Stimulated activated naive CD8-positive, alpha-beta T cell treated with anti-CD3 and anti-CD28 coated beads, Interleukin-15, amount 100 ng/mL, for 72 hours (primary cell): Measurements from ENCODE around the gene GBP3.
"Not testable (repeated sequence)": the region's sequence is repeated elsewhere in the genome, so short reads cannot be mapped to it uniquely, and the experiment has no call there.

Experiments
- ATAC-seq: fragments of 150-1000 bp; cut with Tn5 transposase; 2 replicates; pipeline ENCODE4 v1.10.0; 2021; ENCODE audit warnings: mild to moderate bottlenecking, moderate library complexity
- DNase-seq, 2 donors: peaks; one replicate each; pipeline ENCODE4 v3.0.0; 2021 to 2022
- H3K27ac Mint-ChIP-seq, 2 donors: one replicate each; pipeline ENCODE4 v1.8.0; 2022; ENCODE audit warnings: mild to moderate bottlenecking in 2 of 2, mixed read lengths in 2 of 2, moderate library complexity in 2 of 2
- H3K27me3 Mint-ChIP-seq: one replicate; pipeline ENCODE4 v1.8.0; 2022; ENCODE audit warnings: mixed read lengths
- H3K4me1 Mint-ChIP-seq: one replicate; pipeline ENCODE4 v1.8.0; 2022; ENCODE audit warnings: mild to moderate bottlenecking, mixed read lengths
- H3K4me3 Mint-ChIP-seq, 2 donors: one replicate each; pipeline ENCODE4 v1.8.0; 2022; ENCODE audit warnings: mild to moderate bottlenecking in 2 of 2, mixed read lengths in 2 of 2, moderate library complexity in 1 of 2
- H3K9me3 Mint-ChIP-seq, 2 donors: one replicate each; pipeline ENCODE4 v1.8.0; 2022; ENCODE audit warnings: mixed read lengths in 2 of 2

GBP3 gene

GRCh38 chr1:89022167-89022959 lies at the start of gene GBP3:
Gene GBP3 (minus strand): TSS chr1:89022866. CDS start chr1:89020721, 2,145 bp downstream.
- peak; percentile 91 for ATAC-seq

GRCh38 chr1:89070509-89070908 lies 47.8 kb upstream of the GBP3 start:
- H3K4me3 Mint-ChIP-seq = peak overlapping the region; percentile 73 to 87
- peak overlapping the region; percentile 95 to 96 for H3K27ac Mint-ChIP-seq
- DNase-seq (no peak), ATAC-seq (peak; percentile 54)
- peaks cover 33% of the 10 kb centered on the region for H3K4me1 Mint-ChIP-seq
- no peaks in the 10 kb centered on the region for H3K27me3 Mint-ChIP-seq
- H3K9me3 Mint-ChIP-seq = peaks cover 26 to 30% of the 10 kb centered on the region in 2 donors

More at GRCh38 chr1:89022167-89022959, at the start of gene GBP3:
- Mint-ChIP-seq H3K27ac (peak within 1 kb of the TSS; percentile 93 to 96), H3K27me3 (no peaks in the 10 kb centered on the region), H3K4me3 (peak within 1 kb of the TSS; percentile 85 to 89), H3K9me3 (peaks cover 16 to 20% of the 10 kb centered on the region in 2 donors), H3K4me1 (peaks cover 54% of the 10 kb centered on the region)
- no peak for DNase-seq

- ATAC-seq = no peak
- DNase-seq = no peak
- Mint-ChIP-seq H3K4me1 (peaks cover 33% of the 10 kb centered on the region), H3K27me3 (no peaks in the 10 kb centered on the region), H3K4me3 (peak overlapping the region; percentile 73 to 87), H3K27ac (peak overlapping the region; percentile 95 to 96), H3K9me3 (peaks cover 23 to 28% of the 10 kb centered on the region in 2 donors)
These were observed 47.3 kb upstream of the GBP3 start for GRCh38 chr1:89069951-89070350.

GRCh38 chr1:89068291-89068690 lies 45.6 kb upstream of the GBP3 start:
- Mint-ChIP-seq H3K27me3 (no peaks in the 10 kb centered on the region), H3K9me3 (peaks cover 9 to 11% of the 10 kb centered on the region in 2 donors), H3K4me3 (peak overlapping the region in 1 of 2 donors; percentile 3), H3K27ac (peak overlapping the region; percentile 5 to 64), H3K4me1 (peaks cover 35% of the 10 kb centered on the region)
- no peak for DNase-seq
- ATAC-seq = no peak

GRCh38 chr1:89065079-89065868 lies 42.6 kb upstream of the GBP3 start, which contains the start of gene GBP1:
Gene GBP1 (minus strand): TSS chr1:89065208. CDS start chr1:89063234, 1,974 bp downstream.
- peak within 1 kb of the TSS; percentile 83 to 89 for H3K4me3 Mint-ChIP-seq
- no peaks in the 10 kb centered on the region for H3K9me3 Mint-ChIP-seq
- H3K4me1 Mint-ChIP-seq = peaks cover 59% of the 10 kb centered on the region
- H3K27me3 Mint-ChIP-seq = no peaks in the 10 kb centered on the region
- no peak for DNase-seq
- ATAC-seq = peak; percentile 76
- peak within 1 kb of the TSS; percentile 86 to 92 for H3K27ac Mint-ChIP-seq

- no peak for DNase-seq
These were observed 42.0 kb upstream of the GBP3 start for GRCh38 chr1:89064632-89065031.

GRCh38 chr1:89063094-89063493 lies 40.4 kb upstream of the GBP3 start:
- Mint-ChIP-seq H3K4me3 (peak overlapping the region; percentile 83 to 89), H3K27ac (peak overlapping the region; percentile 12 to 85), H3K9me3 (no peaks in the 10 kb centered on the region), H3K4me1 (peaks cover 52% of the 10 kb centered on the region), H3K27me3 (no peaks in the 10 kb centered on the region)
- ATAC-seq = no peak
- DNase-seq = no peak

More at GRCh38 chr1:89064632-89065031, 42.0 kb upstream of the GBP3 start:
- no peaks in the 10 kb centered on the region for H3K9me3 Mint-ChIP-seq
- peak; percentile 51 for ATAC-seq
- H3K4me1 Mint-ChIP-seq = peaks cover 57% of the 10 kb centered on the region
- peak overlapping the region; percentile 83 to 89 for H3K4me3 Mint-ChIP-seq
- peak overlapping the region; percentile 86 to 92 for H3K27ac Mint-ChIP-seq
- no peaks in the 10 kb centered on the region for H3K27me3 Mint-ChIP-seq

- ATAC-seq = no peak
- H3K4me3 Mint-ChIP-seq = peak overlapping the region in 1 of 2 donors; percentile 21
These were observed 37.4 kb upstream of the GBP3 start for GRCh38 chr1:89060091-89060490.

GRCh38 chr1:89051955-89052312 lies 29.3 kb upstream of the GBP3 start:
- no peak for ATAC-seq
- no peaks in the 10 kb centered on the region for H3K27me3 Mint-ChIP-seq

More at GRCh38 chr1:89060091-89060490, 37.4 kb upstream of the GBP3 start:
- Mint-ChIP-seq H3K4me1 (peaks cover 42% of the 10 kb centered on the region), H3K9me3 (no peaks in the 10 kb centered on the region), H3K27ac (no peak overlapping the region), H3K27me3 (no peaks in the 10 kb centered on the region)
- DNase-seq = no peak

GRCh38 chr1:89051300-89051954 lies 28.8 kb upstream of the GBP3 start:
- Mint-ChIP-seq H3K27me3 (no peaks in the 10 kb centered on the region), H3K9me3 (no peaks in the 10 kb centered on the region), H3K4me3 (no peak overlapping the region), H3K4me1 (peaks cover 22% of the 10 kb centered on the region), H3K27ac (no peak overlapping the region)
- DNase-seq (no peak), ATAC-seq (no peak)

More at GRCh38 chr1:89051955-89052312, 29.3 kb upstream of the GBP3 start:
- peaks cover 22% of the 10 kb centered on the region for H3K4me1 Mint-ChIP-seq
- H3K4me3 Mint-ChIP-seq = no peak overlapping the region
- no peaks in the 10 kb centered on the region for H3K9me3 Mint-ChIP-seq
- H3K27ac Mint-ChIP-seq = no peak overlapping the region
- no peak for DNase-seq

- Mint-ChIP-seq H3K9me3 (no peaks in the 10 kb centered on the region), H3K4me3 (no peak overlapping the region), H3K27me3 (no peaks in the 10 kb centered on the region), H3K27ac (no peak overlapping the region), H3K4me1 (peaks cover 22% of the 10 kb centered on the region)
- ATAC-seq (no peak), DNase-seq (no peak)
These were observed 28.0 kb upstream of the GBP3 start for GRCh38 chr1:89050649-89051033.

- Mint-ChIP-seq H3K27ac (peak overlapping the region in 1 of 2 donors; percentile 21), H3K4me1 (peaks cover 22% of the 10 kb centered on the region)
- not testable (repeated sequence) for H3K4me3 Mint-ChIP-seq, ATAC-seq, H3K9me3 Mint-ChIP-seq, DNase-seq, H3K27me3 Mint-ChIP-seq
These were observed 27.4 kb upstream of the GBP3 start for GRCh38 chr1:89049901-89050648.

GRCh38 chr1:89049187-89049586 lies 26.5 kb upstream of the GBP3 start:
- H3K9me3 Mint-ChIP-seq, H3K27me3 Mint-ChIP-seq, DNase-seq, ATAC-seq, H3K4me3 Mint-ChIP-seq: not testable (repeated sequence)
- peaks cover 22% of the 10 kb centered on the region for H3K4me1 Mint-ChIP-seq
- H3K27ac Mint-ChIP-seq = peak overlapping the region in 1 of 2 donors; percentile 43

GRCh38 chr1:89047734-89048133 lies 25.1 kb upstream of the GBP3 start:
- DNase-seq (no peak), ATAC-seq (no peak)
- peaks cover 8 to 10% of the 10 kb centered on the region in 2 donors for H3K9me3 Mint-ChIP-seq
- H3K4me3 Mint-ChIP-seq = no peak overlapping the region
- H3K27ac Mint-ChIP-seq = peak overlapping the region; percentile 8 to 72
- no peaks in the 10 kb centered on the region for H3K27me3 Mint-ChIP-seq
- peaks cover 26% of the 10 kb centered on the region for H3K4me1 Mint-ChIP-seq
